Measurements from ENCODE around the gene MRPS27. TPM values are rescaled to one million over a fixed set of nuclear protein-coding genes. Genes with fewer than 3 reads are reported as not detected.
"Not testable (repeated sequence)": the region's sequence is repeated elsewhere in the genome, so short reads cannot be mapped to it uniquely, and the experiment has no call there.

The MRPS27 gene
- total RNA-seq, 1 donor from 2014 or later: 71.7 TPM

GRCh38 chr5:72171667-72172066 lies 148.4 kb downstream of the MRPS27 start:
- no peak for DNase-seq (ENCODE audit: low read depth)

DNA sequence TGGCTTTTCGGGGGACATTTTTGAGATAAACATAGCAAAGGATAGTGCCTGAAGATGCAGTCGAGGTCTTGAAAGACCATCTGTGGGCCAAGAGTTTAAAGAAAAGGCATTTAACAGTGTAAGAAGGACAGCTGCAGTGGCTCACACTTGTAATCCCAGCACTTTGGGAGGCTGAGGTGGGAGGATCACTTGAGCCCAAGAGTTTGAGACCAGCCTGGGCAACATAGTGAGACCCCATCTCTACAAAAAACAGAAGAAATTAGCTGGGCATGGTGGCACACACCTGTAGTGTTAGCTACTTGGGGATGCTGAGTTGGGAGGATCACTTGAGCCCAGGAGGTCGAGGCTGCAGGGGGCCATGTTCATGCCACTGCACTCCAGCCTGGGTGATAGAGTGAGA lies 148.9 kb downstream of the MRPS27 start:
- not testable (repeated sequence) for DNase-seq (ENCODE audit: low read depth)

DNA sequence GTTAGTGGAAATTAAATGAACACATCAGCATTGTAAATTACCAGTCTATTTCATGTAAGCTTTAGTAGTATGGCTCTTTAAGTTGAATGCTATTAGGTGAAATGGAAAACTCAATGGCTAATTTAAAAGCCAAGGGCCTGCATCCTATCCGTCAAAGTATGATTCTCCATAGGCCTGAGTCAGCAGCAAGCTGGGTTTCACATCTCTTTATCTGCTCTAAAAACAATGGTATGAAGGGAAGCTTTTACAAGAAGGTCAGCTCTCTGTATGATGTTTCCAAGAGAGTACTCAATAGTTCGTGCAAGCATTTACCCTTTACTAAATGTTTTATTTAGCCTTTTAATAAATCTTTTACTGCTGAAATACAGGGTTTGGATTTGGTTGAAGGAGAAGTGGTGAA lies 149.9 kb downstream of the MRPS27 start:
- DNase-seq (ENCODE audit: low read depth): no peak

Small RNA genes lying within 50 kb of the gene (microRNA-seq; reads per million reads assigned to microRNA genes)
- not detected for gene MIR4803

Other genes with a start within 250 kb of the MRPS27 start
- 60.3 and 113 TPM in 2 replicates for gene MAP1B, start 212.8 kb downstream of the MRPS27 start, total RNA-seq
- gene PTCD2, start 133 bp upstream of the MRPS27 start, total RNA-seq: 17.5 and 34.4 TPM in 2 replicates
- 0.31 and 1.4 TPM in 2 replicates for gene ZNF366, start 187.2 kb upstream of the MRPS27 start, total RNA-seq